HG03469 (cell line): ENCODE measurements around the gene MVK.

Source experiments
- ATAC-seq: cut with Tn5 transposase; IDR thresholded peaks from one replicate; pipeline ENCODE4 v1.9.1; 2021; ENCODE audit warnings: mild to moderate bottlenecking, moderate library complexity, moderate number of reproducible peaks; ENCODE audit not compliant: unreplicated experiment

MVK gene

GRCh38 chr12:109626378-109627115 is 53.0 kb downstream of the MVK start:
- no peak for ATAC-seq

GRCh38 chr12:109627633-109628032 is 54.0 kb downstream of the MVK start:
- ATAC-seq: no peak

GRCh38 chr12:109630107-109630506 is 56.5 kb downstream of the MVK start:
- ATAC-seq: no peak

GRCh38 chr12:109630815-109631214 is 57.2 kb downstream of the MVK start:
- ATAC-seq: no peak

DNA sequence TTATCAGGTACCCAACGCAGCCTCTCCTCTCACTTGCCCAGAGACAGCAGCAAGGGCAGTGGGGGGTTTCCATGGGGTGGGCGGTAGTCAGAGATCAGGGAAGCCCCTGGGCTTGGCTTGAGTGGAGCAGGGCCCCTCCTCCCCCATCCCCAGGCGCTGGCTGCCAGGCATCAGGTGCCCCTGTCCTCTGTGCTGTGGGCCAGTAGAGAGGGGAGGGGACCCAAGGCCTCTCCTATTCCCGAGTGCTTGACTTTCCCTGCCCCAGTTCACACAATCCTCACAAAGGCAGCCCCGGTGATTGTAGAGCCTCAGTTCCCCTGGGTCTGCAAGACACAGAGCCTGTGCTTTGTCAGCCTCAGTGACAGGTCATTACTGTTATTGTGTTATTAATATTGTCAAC is 57.7 kb downstream of the MVK start:
- no peak for ATAC-seq

- ATAC-seq: no peak
These were observed 58.2 kb downstream of the MVK start for GRCh38 chr12:109631751-109632150.

DNA sequence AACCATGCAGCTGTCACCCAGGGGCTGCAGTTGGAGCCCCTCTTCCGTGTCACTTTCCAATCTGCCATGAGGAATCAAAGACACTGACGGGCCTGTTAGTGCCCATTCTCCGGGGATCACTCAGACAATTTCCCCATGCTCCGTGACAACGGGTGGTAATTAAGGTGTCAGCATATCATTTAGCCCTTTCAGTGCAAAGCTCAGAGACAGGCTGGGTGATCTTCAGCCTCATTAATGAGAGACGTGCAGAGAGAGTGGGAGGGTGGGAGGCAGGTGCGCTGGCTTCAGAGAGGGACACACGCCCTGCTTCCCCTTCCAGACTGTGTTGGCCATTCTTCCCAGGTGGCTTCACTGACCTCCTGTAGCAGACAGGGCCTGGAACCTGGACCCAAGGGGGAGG is 58.7 kb downstream of the MVK start:
- ATAC-seq: no peak

GRCh38 chr12:109635717-109636116 is 62.1 kb downstream of the MVK start:
- no peak for ATAC-seq

GRCh38 chr12:109637348-109637747 is 63.8 kb downstream of the MVK start:
- ATAC-seq: no peak

- no peak for ATAC-seq
These were observed 64.4 kb downstream of the MVK start for GRCh38 chr12:109637996-109638395.

DNA sequence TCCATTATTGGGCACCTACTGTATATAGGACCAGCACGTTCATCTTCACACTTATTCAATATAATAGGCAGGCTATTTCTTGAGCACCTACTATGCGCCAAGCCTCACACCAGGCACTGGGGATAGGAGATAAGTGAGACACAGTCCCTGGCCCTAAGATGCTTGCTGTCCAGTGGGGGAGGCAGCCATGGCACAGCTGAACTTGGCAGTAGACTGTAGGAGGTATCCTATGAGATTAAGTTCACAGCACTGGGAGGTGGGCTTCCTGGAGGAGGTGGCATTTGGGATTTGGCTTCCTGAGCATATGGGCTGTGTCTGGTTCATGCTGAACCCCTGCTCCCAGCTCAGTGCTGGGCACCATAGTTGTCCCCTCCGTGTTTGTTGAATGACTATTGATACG is 65.1 kb downstream of the MVK start:
- no peak for ATAC-seq

DNA sequence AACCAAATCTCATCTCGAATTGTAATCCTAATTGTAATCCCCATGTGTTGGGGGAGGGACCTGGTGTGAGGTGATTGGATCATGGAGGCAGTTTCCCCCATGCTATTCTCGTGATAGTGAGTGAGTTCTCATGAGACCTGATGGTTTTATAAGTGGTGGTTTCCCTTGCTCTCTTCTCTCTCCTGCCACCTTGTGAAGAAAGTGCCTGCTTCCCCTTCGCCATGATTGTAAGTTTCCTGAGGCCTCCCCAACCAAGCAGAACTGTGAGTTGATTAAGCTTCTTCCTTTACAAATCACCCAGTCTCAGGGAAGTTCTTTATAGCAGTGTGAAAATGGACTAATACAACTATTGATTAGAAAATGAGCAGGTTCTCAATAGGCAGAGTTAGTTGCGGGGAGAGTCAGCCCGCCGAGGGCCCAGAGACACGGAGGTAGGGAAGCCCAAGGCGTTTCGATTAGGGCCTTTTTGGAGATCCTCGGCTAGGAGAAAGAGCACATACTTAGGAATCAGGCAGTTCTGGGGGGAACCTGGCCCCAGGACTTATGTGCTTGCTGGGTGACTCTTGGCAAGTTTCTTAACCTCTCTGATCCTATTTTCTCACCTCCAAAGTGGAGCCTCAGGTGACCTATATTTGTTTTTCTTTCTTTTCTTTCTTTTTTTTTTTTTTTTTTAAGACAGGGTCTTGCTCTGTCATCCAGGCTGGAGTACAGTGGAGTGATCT is 65.7 kb downstream of the MVK start:
- no peak for ATAC-seq

GRCh38 chr12:109640961-109641360 is 67.4 kb downstream of the MVK start:
- no peak for ATAC-seq

DNA sequence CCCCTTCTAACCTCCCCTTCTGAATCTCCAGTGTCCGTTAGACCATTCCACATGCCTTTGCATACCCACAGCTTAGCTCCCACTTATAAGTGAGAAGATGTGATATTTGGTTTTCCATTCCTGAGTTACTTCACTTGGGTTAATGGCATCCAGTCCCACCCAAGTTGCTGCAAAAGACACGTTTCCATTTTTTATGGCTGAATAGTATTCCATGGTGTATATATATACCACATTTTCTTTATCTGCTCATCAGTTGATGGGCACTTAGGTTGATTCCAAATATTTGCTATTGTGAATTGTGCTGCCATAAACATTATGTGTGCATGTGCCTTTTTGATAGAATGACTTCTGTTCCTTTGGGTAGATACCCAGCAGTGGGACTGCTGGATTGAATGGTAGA is 67.8 kb downstream of the MVK start:
- no peak for ATAC-seq

- no peak for ATAC-seq
These were observed 69.0 kb downstream of the MVK start for GRCh38 chr12:109642506-109643132.

- no peak for ATAC-seq
These were observed 71.6 kb downstream of the MVK start for GRCh38 chr12:109645194-109645593.

GRCh38 chr12:109645708-109646107 is 72.1 kb downstream of the MVK start:
- ATAC-seq: no peak
